Right ventricle myocardium inferior (tissue), 1 donor: ENCODE data around the gene GKN2. TPM values are rescaled to one million over a fixed set of nuclear protein-coding genes. Genes with fewer than 3 reads are reported as not detected.
A peak's percentile ranks its signal among the peaks of the same experiment; 100 is the strongest.
"Not testable (repeated sequence)": the region's sequence is repeated elsewhere in the genome, so short reads cannot be mapped to it uniquely, and the experiment has no call there.

Experiments used
- ATAC-seq: fragments of 200-7000 bp; cut with Tn5 transposase; one replicate; pipeline ENCODE4 v1.9.1; 2020; ENCODE audit warnings: mild to moderate bottlenecking, moderate library complexity
- DNase-seq: peaks from one replicate; pipeline ENCODE4 v3.0.0; 2021; ENCODE audit errors: missing footprints
- intact Hi-C: fragments of 100-400 bp; cut with DNase I; formaldehyde crosslinking; loops from one replicate; pipeline ENCODE4 v1.11.0; 2022
- total RNA-seq: library from RNA; stranded (reverse); fragmentation: NEBNext Ultra II Directional; extraction: Animal tissue kit (Norgen Biotek cat#: 25700); gene quantifications from one replicate; pipeline ENCODE4 v1.2.1, GENCODE V29; 2021
- donor health status: DM: no; HTN: yes; CAD: no; lungs with severe emphysema.

Gene GKN2
- total RNA-seq, 1 donor from 2014 or later: not detected

GRCh38 chr2:68907920-68908253, 44.8 kb downstream of the GKN2 start:
- intact Hi-C loops: loop anchor here (5.0 kb wide), 1 partner anchor 201 kb away; no protein-coding TSS in a partner anchor
- DNase-seq (no peak), ATAC-seq (peak; percentile 3)

- no peak for ATAC-seq
- no peak for DNase-seq
- intact Hi-C loops: loop anchor here (5.0 kb wide), 1 partner anchor 200 kb away; no protein-coding TSS in a partner anchor
These were observed 45.3 kb downstream of the GKN2 start for GRCh38 chr2:68907232-68907919.

- DNase-seq (no peak), ATAC-seq (no peak)
- intact Hi-C loops: loop anchor here (5.0 kb wide), 1 partner anchor 199 kb away; no protein-coding TSS in a partner anchor
These were observed 46.0 kb downstream of the GKN2 start for GRCh38 chr2:68906716-68907115.

GRCh38 chr2:68905116-68905515, 47.6 kb downstream of the GKN2 start:
- no peak for DNase-seq
- no peak for ATAC-seq
- intact Hi-C loops: loop anchor here (5.0 kb wide), 1 partner anchor 198 kb away; no protein-coding TSS in a partner anchor

GRCh38 chr2:68901561-68901960, 51.1 kb downstream of the GKN2 start:
- intact Hi-C loops: no loop called here
- ATAC-seq (no peak), DNase-seq (no peak)

GRCh38 chr2:68901199-68901514, 51.5 kb downstream of the GKN2 start:
- intact Hi-C loops: no loop called here
- no peak for DNase-seq
- no peak for ATAC-seq

GRCh38 chr2:68900496-68901198, 52.0 kb downstream of the GKN2 start:
- ATAC-seq (no peak), DNase-seq (no peak)
- intact Hi-C loops: no loop called here

GRCh38 chr2:68895981-68896380, 56.7 kb downstream of the GKN2 start:
- DNase-seq, intact Hi-C loops, ATAC-seq: not testable (repeated sequence)

Other genes with a start within 250 kb of the GKN2 start
- gene ARHGAP25, start 218.1 kb downstream of the GKN2 start, total RNA-seq: 9.4 TPM
- gene BMP10, start 81.5 kb downstream of the GKN2 start, total RNA-seq: 0.35 TPM
- gene GKN1, start 21.7 kb upstream of the GKN2 start, total RNA-seq: not detected
- gene ANTXR1, start 60.3 kb upstream of the GKN2 start, total RNA-seq: 31.9 TPM